ENCODE measurements around the gene DSTYK. TPM values are rescaled to one million over a fixed set of nuclear protein-coding genes. Genes with fewer than 3 reads are reported as not detected.
"Not testable (repeated sequence)": the region's sequence is repeated elsewhere in the genome, so short reads cannot be mapped to it uniquely, and the experiment has no call there.

The DSTYK gene
- polyA plus RNA-seq, 1 donor from 2014 or later: 6.1 TPM

DNA sequence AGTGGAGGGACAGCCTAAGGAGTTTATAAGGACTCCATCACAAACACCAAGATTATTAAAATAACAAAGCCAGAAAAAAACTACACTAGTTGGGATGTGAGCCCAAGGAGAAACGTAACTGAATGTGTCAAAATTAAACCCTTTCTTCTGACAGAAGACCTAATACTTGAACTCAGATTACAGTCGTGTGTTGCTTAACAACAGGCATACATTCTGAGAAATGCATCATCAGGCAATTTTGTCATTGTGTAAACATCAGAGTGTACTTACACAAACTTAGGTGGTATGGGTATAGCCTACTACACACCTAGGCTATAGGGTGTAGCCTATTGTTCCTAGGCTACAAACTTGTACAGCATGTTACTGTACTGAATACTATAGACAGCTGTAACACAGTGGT, 23.4 kb downstream of the DSTYK start:
- Mint-ChIP-seq H3K4me1 (peaks cover 12 to 28% (median 21%) of the 10 kb centered on the region in 3 donors), H3K27me3 (no peaks in the 10 kb centered on the region), H3K36me3 (peaks cover 3% of the 10 kb centered on the region), H3K4me3 (no peak overlapping the region), H3K9me3 (no peaks in the 10 kb centered on the region), H3K27ac (no peak overlapping the region)

DNA sequence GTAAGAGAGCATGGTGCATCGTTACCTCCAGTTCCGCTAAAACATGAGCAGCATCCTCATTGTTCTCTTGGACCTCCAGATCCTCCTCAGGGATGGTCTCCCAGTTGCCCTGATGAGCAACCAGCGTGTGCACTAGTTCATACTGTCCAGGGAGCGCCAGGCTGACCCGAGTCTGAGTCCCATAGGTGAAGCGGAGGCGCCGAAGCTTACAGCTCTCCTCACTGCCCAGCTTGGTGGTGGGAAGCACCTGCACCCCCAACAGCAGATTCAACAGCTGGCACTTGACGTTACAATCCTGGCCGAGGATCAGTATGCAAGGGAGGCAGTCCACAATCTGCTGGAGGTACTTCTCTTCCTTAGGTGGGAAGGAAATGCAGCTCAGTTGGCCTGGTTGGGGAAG, 24.1 kb downstream of the DSTYK start:
- no peak overlapping the region for H3K4me3 Mint-ChIP-seq
- peaks cover 15 to 25% (median 18%) of the 10 kb centered on the region in 3 donors for H3K4me1 Mint-ChIP-seq
- H3K27ac Mint-ChIP-seq: no peak overlapping the region
- no peaks in the 10 kb centered on the region for H3K27me3 Mint-ChIP-seq
- H3K36me3 Mint-ChIP-seq: peaks cover 3% of the 10 kb centered on the region
- no peaks in the 10 kb centered on the region for H3K9me3 Mint-ChIP-seq

DNA sequence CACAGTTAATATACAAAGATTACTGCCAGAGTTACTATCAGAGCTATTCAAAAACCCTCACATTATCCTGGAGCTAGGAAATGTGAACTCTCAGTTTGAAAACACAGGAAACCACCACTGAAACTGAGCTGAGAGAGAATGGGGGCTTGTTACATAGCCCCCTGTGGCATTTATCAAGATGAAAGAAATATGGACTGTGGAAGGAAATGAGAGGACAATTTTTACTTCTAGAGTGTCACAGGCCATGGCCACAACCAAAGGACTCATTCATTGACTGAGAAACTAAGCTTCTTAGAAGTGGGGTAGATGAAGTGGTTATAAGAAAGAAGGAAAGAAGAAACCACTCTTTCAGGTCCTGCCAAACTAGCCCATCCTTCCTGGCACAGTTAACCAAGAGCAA, 25.3 kb downstream of the DSTYK start:
- no peaks in the 10 kb centered on the region for H3K27me3 Mint-ChIP-seq
- H3K4me1 Mint-ChIP-seq: peaks cover 9 to 23% (median 16%) of the 10 kb centered on the region in 3 donors
- no peaks in the 10 kb centered on the region for H3K9me3 Mint-ChIP-seq
- peaks cover 3% of the 10 kb centered on the region for H3K36me3 Mint-ChIP-seq
- no peak overlapping the region for H3K27ac Mint-ChIP-seq
- no peak overlapping the region for H3K4me3 Mint-ChIP-seq

DNA sequence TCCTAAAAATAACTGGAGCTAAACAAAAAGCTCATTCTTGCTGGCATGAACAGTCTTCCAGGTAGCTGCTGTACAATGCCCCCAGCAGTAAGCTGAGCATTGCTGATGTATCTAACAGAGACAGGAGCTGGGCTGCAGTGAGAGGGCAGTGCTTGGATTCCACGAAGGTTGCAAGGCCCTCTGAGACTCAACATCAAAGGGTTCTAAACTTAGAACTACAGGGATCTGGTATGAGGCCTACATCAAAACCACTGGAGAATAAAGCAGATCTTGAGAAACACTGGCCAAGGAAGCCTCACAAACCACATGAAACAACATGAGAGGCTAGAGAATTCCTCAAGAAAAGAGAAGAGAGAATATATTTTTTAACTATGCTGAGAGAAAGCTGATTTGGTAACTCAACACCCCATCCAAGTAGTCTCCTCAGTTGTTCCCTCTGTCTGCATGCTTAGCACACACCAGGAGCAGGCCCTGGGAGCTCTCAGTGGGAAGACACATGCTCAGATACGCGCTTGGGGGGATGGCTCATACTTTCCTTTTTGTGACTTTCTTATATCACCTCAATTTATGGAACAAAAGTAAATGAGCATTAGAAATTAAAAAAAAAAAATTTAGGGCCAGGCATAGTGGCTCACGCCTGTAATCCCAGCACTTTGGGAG, 27.7 kb downstream of the DSTYK start:
- H3K27me3 Mint-ChIP-seq: no peaks in the 10 kb centered on the region
- no peak overlapping the region for H3K4me3 Mint-ChIP-seq
- no peak overlapping the region for H3K27ac Mint-ChIP-seq
- H3K4me1 Mint-ChIP-seq: peaks cover 4 to 7% (median 4%) of the 10 kb centered on the region in 3 donors
- no peaks in the 10 kb centered on the region for H3K9me3 Mint-ChIP-seq
- H3K36me3 Mint-ChIP-seq: peaks cover 6% of the 10 kb centered on the region

DNA sequence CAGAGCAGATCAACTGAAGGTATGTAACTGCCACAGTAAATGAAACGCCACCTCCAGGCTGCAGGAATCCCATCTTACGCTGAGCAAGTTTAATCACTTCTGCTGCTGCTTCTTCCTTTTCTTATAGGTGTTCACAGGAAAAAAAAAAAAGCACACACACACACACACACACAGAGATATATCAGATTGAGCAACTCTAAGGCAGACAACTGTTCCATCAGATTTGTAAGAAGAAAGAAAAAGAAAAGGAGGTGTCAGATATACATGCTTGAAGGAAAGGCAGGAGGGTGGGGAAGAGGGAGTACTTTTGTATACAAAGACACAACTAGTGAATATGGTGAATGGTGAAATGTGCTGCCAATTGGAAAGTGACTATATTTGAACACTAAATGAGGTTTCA, 28.6 kb downstream of the DSTYK start:
- H3K36me3 Mint-ChIP-seq: peaks cover 6% of the 10 kb centered on the region
- peak overlapping the region in 1 of 4 donors; percentile 1 for H3K4me3 Mint-ChIP-seq
- H3K27ac Mint-ChIP-seq: no peak overlapping the region
- no peaks in the 10 kb centered on the region for H3K27me3 Mint-ChIP-seq
- no peaks in the 10 kb centered on the region for H3K9me3 Mint-ChIP-seq
- peaks cover 4 to 7% (median 4%) of the 10 kb centered on the region in 3 donors for H3K4me1 Mint-ChIP-seq

DNA sequence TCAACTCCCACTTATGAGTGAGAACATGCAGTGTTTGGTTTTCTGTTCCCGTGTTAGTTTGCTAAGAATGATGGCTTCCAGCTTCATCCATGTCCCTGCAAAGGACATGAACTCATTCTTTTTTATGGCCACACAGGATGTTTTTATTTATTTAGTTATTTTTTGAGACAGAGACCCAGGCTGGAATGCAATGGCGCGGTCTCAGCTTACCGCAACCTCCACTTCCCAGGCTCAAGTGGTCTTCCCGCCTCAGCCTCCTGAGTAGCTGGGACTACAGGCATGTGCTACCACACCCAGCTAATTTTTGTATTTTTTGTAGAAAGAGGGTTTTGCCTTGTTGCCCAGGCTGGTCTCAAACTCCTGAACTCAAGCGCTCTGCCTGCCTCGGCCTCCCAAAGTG, 31.2 kb downstream of the DSTYK start:
- H3K4me1 Mint-ChIP-seq, H3K27ac Mint-ChIP-seq, H3K27me3 Mint-ChIP-seq: not testable (repeated sequence)

DNA sequence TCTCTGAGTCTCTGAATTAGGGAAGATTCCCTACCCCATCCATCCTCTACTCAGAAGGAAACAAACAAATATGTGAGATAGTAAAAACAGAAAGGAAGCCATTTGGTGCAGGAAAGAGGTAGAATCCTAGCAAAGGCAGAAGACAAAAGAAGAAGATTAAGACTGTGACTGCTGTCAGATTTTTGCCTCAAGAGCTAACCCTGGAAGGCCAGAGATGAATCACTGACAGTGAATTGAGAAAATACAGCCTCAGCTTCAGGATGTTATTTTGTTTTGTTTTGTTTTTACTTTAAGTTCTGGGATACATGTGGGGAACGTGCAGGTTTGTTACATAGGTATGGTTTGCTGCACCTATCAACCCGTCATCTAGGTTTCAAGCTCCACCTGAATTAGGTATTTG, 31.7 kb downstream of the DSTYK start:
- Mint-ChIP-seq H3K9me3 (no peaks in the 10 kb centered on the region), H3K36me3 (peaks cover 3% of the 10 kb centered on the region), H3K4me1 (peaks cover 2 to 5% (median 4%) of the 10 kb centered on the region in 3 donors), H3K27ac (no peak overlapping the region), H3K27me3 (no peaks in the 10 kb centered on the region), H3K4me3 (no peak overlapping the region)

More for the DNA sequence above, 31.2 kb downstream of the DSTYK start:
- H3K36me3 Mint-ChIP-seq, H3K4me3 Mint-ChIP-seq, H3K9me3 Mint-ChIP-seq: not testable (repeated sequence)

DNA sequence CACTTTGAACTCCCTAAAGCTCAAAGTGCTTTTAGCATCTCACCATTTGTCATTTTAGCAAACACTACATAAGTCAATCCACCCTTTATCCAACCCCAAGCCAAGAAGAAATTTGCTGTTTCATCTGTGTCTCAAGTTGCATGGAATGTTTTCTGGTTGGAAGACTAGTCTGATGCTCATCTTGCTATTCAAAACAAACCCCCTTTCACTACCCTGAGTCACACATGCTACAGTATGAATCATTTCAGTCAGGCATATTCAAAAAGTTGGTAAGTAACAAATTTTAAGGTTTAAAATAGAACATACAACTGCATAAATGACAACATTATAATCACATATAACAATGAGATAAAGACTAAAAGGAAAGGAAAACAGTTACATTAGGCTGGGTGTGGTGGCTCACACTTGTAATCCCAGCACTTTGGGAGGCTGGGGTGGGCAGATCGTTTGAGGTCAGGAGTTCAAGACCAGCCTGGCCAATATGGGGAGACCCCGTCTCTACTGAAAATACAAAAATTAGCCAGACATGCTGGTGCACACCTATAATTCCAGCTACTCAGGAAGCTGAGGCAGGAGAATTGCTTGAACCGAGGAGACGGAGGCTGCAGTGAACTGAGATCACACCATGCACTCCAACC, 38.7 kb downstream of the DSTYK start:
- no peaks in the 10 kb centered on the region for H3K27me3 Mint-ChIP-seq
- H3K27ac Mint-ChIP-seq: peak overlapping the region in 1 of 3 donors; percentile 77
- no peak overlapping the region for H3K4me3 Mint-ChIP-seq
- H3K9me3 Mint-ChIP-seq: no peaks in the 10 kb centered on the region
- H3K4me1 Mint-ChIP-seq: peaks cover 0 to 8% (median 4%) of the 10 kb centered on the region in 3 donors
- H3K36me3 Mint-ChIP-seq: no peaks in the 10 kb centered on the region

DNA sequence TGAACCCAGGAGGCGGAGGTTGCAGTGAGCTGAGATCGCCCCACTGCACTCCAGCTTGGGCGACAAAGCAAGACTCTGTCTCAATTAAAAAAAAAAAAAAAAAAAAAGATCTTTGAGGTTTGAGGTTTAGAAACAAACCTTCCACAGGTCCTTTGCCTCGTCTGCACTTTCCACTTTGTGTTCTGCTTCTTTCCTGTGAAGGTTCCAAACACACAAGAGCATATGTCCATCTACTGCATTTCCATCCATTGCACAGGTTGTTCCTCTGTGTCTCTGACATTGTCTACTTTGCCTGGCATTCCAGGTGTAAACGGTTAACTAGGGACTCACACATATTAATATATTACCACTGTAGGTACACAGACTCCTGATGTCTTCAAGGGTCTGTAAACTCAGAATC, 40.1 kb downstream of the DSTYK start:
- Mint-ChIP-seq H3K27me3 (no peaks in the 10 kb centered on the region), H3K4me1 (peaks cover 3 to 8% (median 4%) of the 10 kb centered on the region in 3 donors), H3K4me3 (no peak overlapping the region), H3K9me3 (no peaks in the 10 kb centered on the region), H3K27ac (peak overlapping the region in 1 of 3 donors; percentile 59), H3K36me3 (peaks cover 2% of the 10 kb centered on the region)

DNA sequence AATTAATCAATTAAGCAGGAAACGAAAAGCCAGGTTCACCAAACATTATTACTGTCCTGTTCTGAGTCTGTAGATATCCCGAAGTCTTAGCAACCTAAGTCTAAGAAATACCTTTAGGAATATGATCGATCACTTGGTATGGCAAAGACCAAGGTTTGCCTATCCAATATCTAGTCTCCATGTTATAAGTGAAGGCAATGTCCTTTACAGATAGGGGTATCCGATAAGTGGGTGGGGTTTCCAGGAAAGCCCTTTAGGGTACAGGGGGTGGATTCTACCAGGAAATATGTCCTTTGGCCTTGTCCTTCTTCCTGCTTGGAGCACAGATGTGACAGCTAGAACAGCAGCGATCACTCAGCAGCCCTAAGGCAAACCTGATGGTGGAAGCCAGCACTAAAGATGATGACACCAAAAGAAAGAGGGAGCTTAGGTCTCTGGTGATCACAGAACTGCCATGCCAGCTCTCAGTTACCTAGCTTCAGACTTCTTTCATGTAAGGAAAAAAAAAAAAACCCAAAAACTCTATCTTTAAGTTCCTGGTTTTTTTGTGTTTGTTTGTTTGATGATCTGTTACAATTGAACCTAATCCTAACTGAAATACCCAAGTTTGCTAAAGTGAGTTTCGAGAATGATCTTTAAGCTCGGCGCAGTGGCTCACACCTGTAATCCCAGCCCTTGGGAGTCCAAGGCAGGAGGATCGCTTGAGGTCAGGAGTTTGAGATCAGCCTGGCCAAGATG, 40.8 kb downstream of the DSTYK start:
- peaks cover 4 to 8% (median 4%) of the 10 kb centered on the region in 3 donors for H3K4me1 Mint-ChIP-seq
- no peak overlapping the region for H3K27ac Mint-ChIP-seq
- H3K27me3 Mint-ChIP-seq: no peaks in the 10 kb centered on the region
- no peak overlapping the region for H3K4me3 Mint-ChIP-seq
- peaks cover 2% of the 10 kb centered on the region for H3K36me3 Mint-ChIP-seq
- H3K9me3 Mint-ChIP-seq: no peaks in the 10 kb centered on the region

DNA sequence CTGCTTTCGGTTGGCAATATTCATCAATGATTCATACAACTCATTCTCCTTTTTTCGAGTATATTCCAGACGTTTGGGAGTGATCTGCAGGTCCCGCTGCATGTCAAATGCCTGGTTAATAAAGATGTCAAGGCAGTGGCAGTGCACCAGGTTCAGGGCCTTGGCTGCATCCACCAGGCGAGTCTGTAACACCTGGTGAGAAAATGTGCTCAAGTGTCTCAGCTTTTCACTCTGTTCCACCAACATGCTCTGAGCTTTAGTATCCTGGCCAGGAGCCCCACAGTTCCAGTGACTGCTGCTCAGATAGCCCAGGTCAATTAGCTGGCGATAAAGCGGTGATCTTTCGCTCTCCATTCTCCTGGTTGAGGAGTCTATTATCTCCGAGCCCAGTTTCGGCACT, 42.3 kb downstream of the DSTYK start:
- Mint-ChIP-seq H3K9me3 (no peaks in the 10 kb centered on the region), H3K27ac (no peak overlapping the region), H3K4me3 (no peak overlapping the region), H3K4me1 (peaks cover 4 to 8% (median 4%) of the 10 kb centered on the region in 3 donors), H3K36me3 (peaks cover 8% of the 10 kb centered on the region), H3K27me3 (no peaks in the 10 kb centered on the region)

DNA sequence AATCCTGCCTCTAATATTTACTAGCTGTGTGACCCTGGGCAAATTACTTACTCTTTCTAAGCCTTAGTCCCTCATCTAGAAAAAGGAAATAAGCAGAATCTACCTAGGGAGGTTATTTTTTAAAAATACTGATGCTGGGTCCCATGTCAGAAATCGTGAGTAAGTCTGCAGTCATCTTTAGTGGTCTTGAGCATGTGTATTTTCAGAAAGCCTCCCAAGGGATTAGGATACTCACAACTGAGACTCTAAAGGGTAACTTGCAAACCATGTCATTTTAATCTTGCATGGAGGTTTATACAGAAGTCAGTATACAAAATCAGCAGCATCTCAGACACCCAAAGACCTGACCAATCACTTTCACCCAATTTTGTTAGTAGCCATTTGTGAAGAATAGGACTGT, 43.2 kb downstream of the DSTYK start:
- H3K27me3 Mint-ChIP-seq: no peaks in the 10 kb centered on the region
- H3K9me3 Mint-ChIP-seq: no peaks in the 10 kb centered on the region
- peaks cover 11% of the 10 kb centered on the region for H3K36me3 Mint-ChIP-seq
- no peak overlapping the region for H3K27ac Mint-ChIP-seq
- H3K4me1 Mint-ChIP-seq: peaks cover 4 to 8% (median 4%) of the 10 kb centered on the region in 3 donors
- no peak overlapping the region for H3K4me3 Mint-ChIP-seq

DNA sequence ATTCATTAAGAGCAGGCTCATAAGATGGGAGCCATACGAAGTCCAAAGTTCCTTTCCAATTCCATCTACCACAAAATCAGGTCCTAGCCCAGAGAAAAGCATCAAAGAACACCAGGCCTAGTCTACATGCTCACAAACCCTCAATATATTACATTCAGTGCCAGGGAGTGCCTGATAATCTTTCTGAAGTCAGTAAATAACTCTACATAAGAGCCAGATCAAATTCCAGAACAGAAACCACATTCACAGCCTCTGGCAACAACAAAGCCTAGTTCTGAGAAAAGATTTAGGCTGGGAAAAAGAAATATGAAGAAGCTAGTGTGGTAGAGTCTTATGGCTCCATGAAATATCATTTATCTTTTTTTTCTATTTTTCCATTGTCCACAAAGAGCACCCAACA, 49.2 kb downstream of the DSTYK start:
- Mint-ChIP-seq H3K27ac (no peak overlapping the region), H3K27me3 (no peaks in the 10 kb centered on the region), H3K9me3 (peaks cover 0 to 4% (median 2%) of the 10 kb centered on the region in 3 donors), H3K4me3 (no peak overlapping the region), H3K36me3 (peaks cover 26% of the 10 kb centered on the region), H3K4me1 (peaks cover 0 to 4% (median 0%) of the 10 kb centered on the region in 3 donors)

DNA sequence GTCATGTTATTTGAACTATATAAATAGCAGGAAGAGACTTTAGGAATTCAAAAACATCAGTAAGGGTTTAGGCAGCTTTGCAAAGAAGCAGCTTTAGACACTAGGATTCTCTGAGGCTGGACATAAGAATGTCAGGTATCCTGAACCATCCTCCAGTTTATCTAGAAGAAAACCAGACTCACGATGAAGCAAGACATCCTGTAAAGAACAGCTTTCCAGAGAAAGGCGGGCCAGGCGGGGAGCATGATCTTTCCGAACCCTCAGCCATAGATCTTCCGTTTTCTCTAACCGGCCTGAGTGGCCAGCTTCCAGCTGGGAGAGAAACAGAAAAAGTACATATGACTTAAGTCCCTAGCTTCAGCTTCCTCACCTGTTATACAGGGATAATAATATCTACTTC, 50.4 kb downstream of the DSTYK start:
- peaks cover 35% of the 10 kb centered on the region for H3K36me3 Mint-ChIP-seq

DNA sequence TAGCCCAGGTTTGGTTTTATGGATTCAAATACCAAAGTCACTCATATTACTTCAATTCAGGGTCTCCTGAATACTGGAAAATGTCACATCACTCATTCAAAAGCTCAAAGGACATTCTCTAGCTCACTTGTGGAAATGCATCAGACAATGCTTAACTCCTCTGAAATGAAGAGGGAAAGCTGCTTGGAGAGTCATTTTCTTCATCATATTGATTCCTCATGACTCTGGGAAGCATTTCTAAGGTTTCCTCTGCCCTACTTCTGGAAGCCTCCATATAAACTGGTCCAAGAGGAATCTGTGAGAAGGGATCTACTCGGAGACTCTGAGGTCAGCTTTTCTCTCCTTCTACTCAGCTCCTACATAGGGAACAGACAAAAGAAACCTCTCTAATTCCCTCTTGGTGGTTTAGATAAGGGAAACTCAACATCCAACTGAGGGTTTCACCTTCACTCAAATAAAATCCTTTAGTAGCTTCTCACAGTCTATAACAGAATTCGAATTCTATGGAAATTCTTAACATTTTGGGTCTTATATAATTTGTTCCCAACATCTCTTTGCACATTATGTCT, 53.4 kb downstream of the DSTYK start:
- Mint-ChIP-seq H3K4me1 (no peaks in the 10 kb centered on the region), H3K9me3 (peaks cover 3 to 17% (median 9%) of the 10 kb centered on the region in 3 donors), H3K27ac (no peak overlapping the region), H3K27me3 (no peaks in the 10 kb centered on the region), H3K4me3 (no peak overlapping the region), H3K36me3 (peaks cover 32% of the 10 kb centered on the region)

More for the DNA sequence above, 50.4 kb downstream of the DSTYK start:
- Mint-ChIP-seq H3K9me3 (peaks cover 3 to 16% (median 9%) of the 10 kb centered on the region in 3 donors), H3K27me3 (no peaks in the 10 kb centered on the region), H3K4me1 (no peaks in the 10 kb centered on the region), H3K27ac (no peak overlapping the region), H3K4me3 (no peak overlapping the region)
